ENCODE measurements around the gene RIIAD1.
"Not testable (repeated sequence)": the region's sequence is repeated elsewhere in the genome, so short reads cannot be mapped to it uniquely, and the experiment has no call there.

The RIIAD1 gene

GRCh38 chr1:151720125-151720524 lies 1.2 kb upstream of the RIIAD1 start:
- DNase-seq (ENCODE audit: low read depth), result no peak
- Histone ChIP-seq H3K4me3 (ENCODE audit: low read length) (peak overlapping the region; percentile 75), H3K36me3 (ENCODE audit: control insufficient read depth, insufficient read depth, low read length, severe bottlenecking) (no peaks in the 10 kb centered on the region), H3K9ac (ENCODE audit: low read length) (peak overlapping the region; percentile 30), H3K27me3 (replicated peaks; ENCODE audit: control insufficient read depth, insufficient read depth, low read length) (peaks cover 56% of the 10 kb centered on the region), H3K4me1 (ENCODE audit: control insufficient read depth, insufficient read depth, low read length) (peaks cover 19% of the 10 kb centered on the region), H3K9me3 (ENCODE audit: control insufficient read depth, low read length) (no peaks in the 10 kb centered on the region)

- no peaks in the 10 kb centered on the region for H3K36me3 ChIP-seq (ENCODE audit: control insufficient read depth, insufficient read depth, low read length, severe bottlenecking)
- peaks cover 19% of the 10 kb centered on the region for H3K4me1 ChIP-seq (ENCODE audit: control insufficient read depth, insufficient read depth, low read length)
- no peaks in the 10 kb centered on the region for H3K9me3 ChIP-seq (ENCODE audit: control insufficient read depth, low read length)
- H3K4me3 ChIP-seq (ENCODE audit: low read length), result peak overlapping the region; percentile 75
- peak overlapping the region; percentile 30 for H3K9ac ChIP-seq (ENCODE audit: low read length)
- H3K27me3 ChIP-seq (replicated peaks; ENCODE audit: control insufficient read depth, insufficient read depth, low read length), result peaks cover 55% of the 10 kb centered on the region
- DNase-seq (ENCODE audit: low read depth), result no peak
Measured at GRCh38 chr1:151720554-151720953, 768 bp upstream of the RIIAD1 start.

GRCh38 chr1:151721788-151722510 lies 627 bp downstream of the RIIAD1 start:
- Histone ChIP-seq H3K27me3 (replicated peaks; ENCODE audit: control insufficient read depth, insufficient read depth, low read length) (peaks cover 46% of the 10 kb centered on the region), H3K4me1 (ENCODE audit: control insufficient read depth, insufficient read depth, low read length) (peaks cover 19% of the 10 kb centered on the region), H3K4me3 (ENCODE audit: low read length) (peak overlapping the region; percentile 74), H3K36me3 (ENCODE audit: control insufficient read depth, insufficient read depth, low read length, severe bottlenecking) (no peaks in the 10 kb centered on the region), H3K9me3 (ENCODE audit: control insufficient read depth, low read length) (no peaks in the 10 kb centered on the region), H3K9ac (ENCODE audit: low read length) (no peak overlapping the region)
- no peak for DNase-seq (ENCODE audit: low read depth)

- peaks cover 12% of the 10 kb centered on the region for H3K4me1 ChIP-seq (ENCODE audit: control insufficient read depth, insufficient read depth, low read length)
- DNase-seq (ENCODE audit: low read depth), result no peak
- peaks cover 34% of the 10 kb centered on the region for H3K27me3 ChIP-seq (replicated peaks; ENCODE audit: control insufficient read depth, insufficient read depth, low read length)
- H3K9ac ChIP-seq (ENCODE audit: low read length), result no peak overlapping the region
- no peaks in the 10 kb centered on the region for H3K9me3 ChIP-seq (ENCODE audit: control insufficient read depth, low read length)
- no peak overlapping the region for H3K4me3 ChIP-seq (ENCODE audit: low read length)
- H3K36me3 ChIP-seq (ENCODE audit: control insufficient read depth, insufficient read depth, low read length, severe bottlenecking), result no peaks in the 10 kb centered on the region
Measured at GRCh38 chr1:151723726-151724370, 2.5 kb downstream of the RIIAD1 start.

- Histone ChIP-seq H3K4me3 (ENCODE audit: low read length) (peak overlapping the region; percentile 49), H3K36me3 (ENCODE audit: control insufficient read depth, insufficient read depth, low read length, severe bottlenecking) (no peaks in the 10 kb centered on the region), H3K9ac (ENCODE audit: low read length) (peak overlapping the region; percentile 5), H3K9me3 (ENCODE audit: control insufficient read depth, low read length) (no peaks in the 10 kb centered on the region), H3K27me3 (replicated peaks; ENCODE audit: control insufficient read depth, insufficient read depth, low read length) (peaks cover 34% of the 10 kb centered on the region), H3K4me1 (ENCODE audit: control insufficient read depth, insufficient read depth, low read length) (no peaks in the 10 kb centered on the region)
- peak; percentile 20 for DNase-seq (ENCODE audit: low read depth)
Measured at GRCh38 chr1:151728151-151729054, 7.1 kb downstream of the RIIAD1 start.

GRCh38 chr1:151729157-151729965 lies 8.0 kb downstream of the RIIAD1 start:
- H3K4me1 ChIP-seq (ENCODE audit: control insufficient read depth, insufficient read depth, low read length), result no peaks in the 10 kb centered on the region
- no peak overlapping the region for H3K4me3 ChIP-seq (ENCODE audit: low read length)
- no peaks in the 10 kb centered on the region for H3K36me3 ChIP-seq (ENCODE audit: control insufficient read depth, insufficient read depth, low read length, severe bottlenecking)
- H3K27me3 ChIP-seq (replicated peaks; ENCODE audit: control insufficient read depth, insufficient read depth, low read length), result peaks cover 26% of the 10 kb centered on the region
- H3K9ac ChIP-seq (ENCODE audit: low read length), result no peak overlapping the region
- no peak for DNase-seq (ENCODE audit: low read depth)
- H3K9me3 ChIP-seq (ENCODE audit: control insufficient read depth, low read length), result no peaks in the 10 kb centered on the region

GRCh38 chr1:151729966-151730291 lies 8.6 kb downstream of the RIIAD1 start:
- no peaks in the 10 kb centered on the region for H3K4me1 ChIP-seq (ENCODE audit: control insufficient read depth, insufficient read depth, low read length)
- no peaks in the 10 kb centered on the region for H3K36me3 ChIP-seq (ENCODE audit: control insufficient read depth, insufficient read depth, low read length, severe bottlenecking)
- H3K9ac ChIP-seq (ENCODE audit: low read length), result no peak overlapping the region
- H3K9me3 ChIP-seq (ENCODE audit: control insufficient read depth, low read length), result no peaks in the 10 kb centered on the region
- peaks cover 25% of the 10 kb centered on the region for H3K27me3 ChIP-seq (replicated peaks; ENCODE audit: control insufficient read depth, insufficient read depth, low read length)
- DNase-seq (ENCODE audit: low read depth), result no peak
- no peak overlapping the region for H3K4me3 ChIP-seq (ENCODE audit: low read length)

- no peak for DNase-seq (ENCODE audit: low read depth)
- no peak overlapping the region for H3K4me3 ChIP-seq (ENCODE audit: low read length)
Measured at GRCh38 chr1:151733126-151733525, 11.8 kb downstream of the RIIAD1 start.

GRCh38 chr1:151733995-151734394 lies 12.7 kb downstream of the RIIAD1 start:
- not testable (repeated sequence) for H3K9ac ChIP-seq (ENCODE audit: low read length); H3K36me3 ChIP-seq (ENCODE audit: control insufficient read depth, insufficient read depth, low read length, severe bottlenecking)

More at GRCh38 chr1:151733126-151733525, 11.8 kb downstream of the RIIAD1 start:
- H3K4me1 ChIP-seq (ENCODE audit: control insufficient read depth, insufficient read depth, low read length), result no peaks in the 10 kb centered on the region
- no peak overlapping the region for H3K9ac ChIP-seq (ENCODE audit: low read length)
- H3K9me3 ChIP-seq (ENCODE audit: control insufficient read depth, low read length), result peaks cover 11% of the 10 kb centered on the region
- no peaks in the 10 kb centered on the region for H3K36me3 ChIP-seq (ENCODE audit: control insufficient read depth, insufficient read depth, low read length, severe bottlenecking)
- H3K27me3 ChIP-seq (replicated peaks; ENCODE audit: control insufficient read depth, insufficient read depth, low read length), result peaks cover 17% of the 10 kb centered on the region

GRCh38 chr1:151737026-151737425 lies 15.7 kb downstream of the RIIAD1 start:
- Histone ChIP-seq H3K9ac (ENCODE audit: low read length) (no peak overlapping the region), H3K36me3 (ENCODE audit: control insufficient read depth, insufficient read depth, low read length, severe bottlenecking) (no peaks in the 10 kb centered on the region), H3K9me3 (ENCODE audit: control insufficient read depth, low read length) (peaks cover 11% of the 10 kb centered on the region), H3K27me3 (replicated peaks; ENCODE audit: control insufficient read depth, insufficient read depth, low read length) (peaks cover 8% of the 10 kb centered on the region), H3K4me3 (ENCODE audit: low read length) (no peak overlapping the region), H3K4me1 (ENCODE audit: control insufficient read depth, insufficient read depth, low read length) (peaks cover 7% of the 10 kb centered on the region)
- no peak for DNase-seq (ENCODE audit: low read depth)

More at GRCh38 chr1:151733995-151734394, 12.7 kb downstream of the RIIAD1 start:
- H3K9me3 ChIP-seq (ENCODE audit: control insufficient read depth, low read length), result peaks cover 11% of the 10 kb centered on the region
- not testable (repeated sequence) for H3K4me1 ChIP-seq (ENCODE audit: control insufficient read depth, insufficient read depth, low read length); DNase-seq (ENCODE audit: low read depth); H3K4me3 ChIP-seq (ENCODE audit: low read length)
- H3K27me3 ChIP-seq (replicated peaks; ENCODE audit: control insufficient read depth, insufficient read depth, low read length), result peaks cover 17% of the 10 kb centered on the region

Data from adipocyte (in vitro differentiated cells).